SH-SY5Y (cell line): ENCODE measurements around the gene TMEM139.

Source experiments
- GATA2 ChIP-seq: IDR thresholded peaks from 2 replicates; pipeline ENCODE4 v1.6.1; 2011; ENCODE audit warnings: mild to moderate bottlenecking, low read depth, low read length
- GATA3 ChIP-seq: IDR thresholded peaks from 2 replicates; pipeline ENCODE4 v1.6.1; 2011; ENCODE audit warnings: low read depth, mild to moderate bottlenecking, low read length, moderate library complexity

DNA sequence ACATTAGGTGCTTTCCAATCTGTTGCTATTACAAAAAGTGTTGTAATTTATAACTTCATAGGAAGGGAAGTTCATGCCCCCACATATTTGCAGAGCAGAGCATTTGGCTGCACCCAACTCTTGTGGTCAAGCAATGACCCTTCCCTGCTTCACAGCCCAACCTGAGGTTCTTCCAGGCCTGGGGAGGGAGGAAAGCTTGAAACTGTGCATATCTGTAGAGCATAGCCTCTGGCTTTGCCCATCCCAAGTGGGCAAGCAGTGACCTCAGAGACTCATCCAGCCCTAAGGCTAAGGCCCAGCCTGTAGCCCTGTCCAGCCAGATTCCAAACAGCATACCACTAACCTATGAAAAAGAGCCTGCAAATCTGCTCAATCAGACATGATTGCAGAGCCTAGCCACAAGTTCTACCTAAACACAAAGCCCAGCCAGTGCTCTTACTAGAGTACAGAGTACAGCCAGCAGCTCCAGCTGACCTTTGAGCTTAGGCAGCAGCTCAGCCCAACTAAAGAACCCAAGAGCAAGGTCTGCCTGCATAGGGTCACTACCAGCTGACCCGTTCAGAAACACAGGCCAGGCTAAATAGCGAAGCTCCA, 35.9 kb upstream of the TMEM139 start:
- TF ChIP-seq GATA2 (no peak), GATA3 (no peak)
